Measurements from ENCODE around the gene OTOGL.

- no peak for TF ChIP-seq PATZ1 (CRISPR knock-in tag; IDR thresholded peaks at IDR 0.05; ENCODE audit: borderline replicate concordance)
- TF ChIP-seq ZFP30 (CRISPR knock-in tag; IDR thresholded peaks at IDR 0.05) = no peak
- TF ChIP-seq CSDC2 (CRISPR knock-in tag; IDR thresholded peaks at IDR 0.05) = no peak
- TF ChIP-seq RARB (CRISPR knock-in tag; IDR thresholded peaks at IDR 0.05) = no peak
Measured at GRCh38 chr12:80261403-80261802, 162.1 kb downstream of the OTOGL start.
